CD4-positive, alpha-beta T cell treated with Interleukin-10 for 1 hour (primary cell): ENCODE measurements around the gene USP35.
A peak's percentile ranks its signal among the peaks of the same experiment; 100 is the strongest.

Source experiments
- DNase-seq: peaks from one replicate; pipeline ENCODE4 v3.0.0-alpha.2; 2020

Gene USP35

DNA sequence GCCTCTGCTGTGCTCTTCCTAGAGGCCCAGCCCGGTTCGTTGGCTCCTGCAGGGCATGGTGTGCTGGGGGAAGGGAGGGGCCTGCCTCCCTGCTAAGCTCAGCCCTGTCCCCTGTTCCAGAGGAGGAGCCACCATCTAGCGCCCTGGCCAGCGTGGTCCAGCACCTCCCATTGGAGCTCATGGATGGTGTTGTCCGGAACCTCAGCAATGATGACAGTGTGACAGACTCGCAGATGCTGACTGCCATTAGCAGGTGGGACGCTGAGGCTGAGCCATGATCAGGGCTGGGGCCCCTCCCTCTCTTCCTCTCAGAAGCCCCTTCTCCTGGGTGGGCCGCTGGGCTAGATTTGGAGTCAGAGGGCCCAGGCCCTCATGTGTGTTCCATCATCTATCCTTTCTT lies 9.1 kb downstream of the USP35 start:
- DNase-seq = no peak

DNA sequence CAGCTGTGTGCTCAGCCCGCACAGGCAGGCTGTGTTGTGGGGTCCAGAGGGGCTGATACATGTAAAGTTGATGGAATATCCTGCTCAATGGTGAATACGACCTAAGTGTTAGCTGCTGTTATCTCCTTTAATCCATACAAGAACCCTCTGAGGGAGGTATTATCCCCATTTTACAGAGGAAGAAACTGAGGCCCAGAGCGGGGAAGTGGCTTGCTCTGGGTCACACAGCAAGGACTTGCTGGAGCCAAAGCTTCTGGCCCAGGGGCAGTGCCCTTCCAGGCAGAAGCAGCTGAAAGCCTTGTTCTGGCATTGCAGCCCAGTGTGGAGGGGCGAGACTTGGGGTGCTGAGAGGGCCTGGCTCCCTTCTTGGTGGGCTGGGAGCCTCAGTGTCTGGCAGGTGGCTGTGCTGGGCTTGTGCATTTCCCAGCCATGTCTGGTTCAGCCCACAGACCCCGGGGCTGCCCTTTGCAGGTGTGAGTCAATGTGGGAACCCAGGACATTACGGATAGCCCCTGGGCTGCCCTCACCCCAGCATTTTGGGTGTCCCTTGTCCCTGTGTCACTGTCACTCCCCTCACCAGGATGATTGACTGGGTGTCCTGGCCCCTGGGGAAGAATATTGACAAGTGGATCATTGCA lies 10.4 kb downstream of the USP35 start:
- DNase-seq = no peak

DNA sequence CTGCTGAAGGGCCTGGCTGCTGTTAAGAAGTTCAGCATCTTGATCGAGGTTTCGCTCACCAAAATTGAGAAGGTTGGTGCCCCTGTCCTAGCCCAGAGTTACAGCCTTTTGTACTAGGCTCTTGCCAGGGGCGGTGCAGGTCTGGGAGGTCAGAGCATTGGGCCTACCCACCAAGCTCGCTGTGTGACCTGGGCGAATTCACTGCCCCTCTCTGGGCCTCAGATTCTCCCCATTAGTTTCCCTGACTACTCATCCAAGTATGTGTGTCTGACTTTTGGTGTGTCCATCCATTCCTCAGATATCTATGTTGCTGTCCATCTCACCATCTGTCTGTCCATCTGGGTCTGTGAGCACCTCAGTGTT lies 10.9 kb downstream of the USP35 start:
- DNase-seq = no peak

DNA sequence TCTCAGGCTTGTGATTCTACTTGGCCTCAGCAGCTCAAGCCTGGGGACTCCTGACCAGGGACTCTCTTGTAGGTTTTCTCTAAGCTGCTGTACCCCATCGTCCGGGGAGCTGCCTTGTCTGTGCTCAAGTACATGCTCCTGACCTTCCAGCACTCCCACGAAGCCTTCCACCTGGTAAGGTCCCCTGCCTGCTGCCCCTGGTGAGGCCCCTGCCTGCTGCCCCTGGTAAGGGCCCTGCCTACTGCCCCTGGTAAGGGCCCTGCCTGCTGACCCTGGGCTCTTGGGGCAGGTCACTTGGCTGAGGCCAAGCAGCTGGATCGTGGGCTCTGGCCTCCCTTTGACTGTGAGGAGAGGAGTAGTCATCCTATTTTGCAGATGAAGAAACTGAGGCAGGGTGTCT lies 11.3 kb downstream of the USP35 start:
- DNase-seq = no peak

DNA sequence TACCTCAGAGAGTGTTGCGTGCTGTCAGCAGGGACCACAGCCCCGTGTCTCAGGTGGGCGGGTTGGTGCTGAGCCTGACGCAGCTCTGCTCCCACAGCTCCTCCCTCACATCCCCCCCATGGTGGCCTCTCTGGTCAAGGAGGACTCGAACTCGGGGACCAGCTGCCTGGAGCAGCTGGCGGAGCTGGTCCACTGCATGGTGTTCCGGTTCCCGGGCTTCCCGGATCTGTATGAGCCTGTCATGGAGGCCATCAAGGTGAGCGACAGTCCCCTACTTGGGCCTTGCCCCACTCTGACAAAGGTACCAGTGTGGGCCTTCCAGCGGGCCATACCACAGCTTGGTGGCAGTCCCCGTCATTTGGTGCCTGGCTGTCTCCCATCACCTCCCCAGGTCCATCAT lies 11.8 kb downstream of the USP35 start:
- DNase-seq = no peak

DNA sequence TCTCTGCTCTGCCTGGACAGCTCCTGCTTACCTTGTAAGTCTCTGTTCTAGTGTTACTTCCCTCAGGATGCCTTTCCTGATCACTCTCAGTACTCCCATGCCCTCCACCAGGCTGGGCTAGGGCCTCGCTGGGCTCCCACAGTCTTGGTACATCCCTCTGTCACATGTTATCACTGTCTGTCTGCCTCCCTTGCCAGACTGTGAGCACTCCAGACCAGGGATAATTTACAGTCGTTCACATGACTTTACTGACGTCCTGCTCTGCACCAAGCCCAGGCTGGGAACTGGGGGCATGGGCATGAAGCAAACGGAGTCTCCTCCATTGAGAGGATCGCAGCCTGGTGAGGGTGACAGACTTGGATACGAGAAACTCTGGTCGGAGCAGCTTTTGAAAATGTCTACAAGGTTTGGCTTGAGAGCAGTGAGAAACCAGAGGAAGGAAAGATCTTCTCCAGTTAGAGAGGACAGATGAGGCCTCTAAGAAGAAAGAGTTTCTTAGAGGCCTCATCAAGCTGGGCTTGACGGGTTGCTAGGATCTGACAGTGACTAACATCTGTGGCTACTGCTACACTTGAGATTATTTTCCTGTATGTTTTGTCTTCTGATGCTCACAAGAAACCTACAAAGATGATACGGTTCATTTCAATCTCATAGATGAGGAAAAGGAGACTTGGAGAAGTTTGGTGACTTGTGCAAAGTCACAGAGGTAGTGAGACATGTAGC lies 12.5 kb downstream of the USP35 start:
- no peak for DNase-seq

DNA sequence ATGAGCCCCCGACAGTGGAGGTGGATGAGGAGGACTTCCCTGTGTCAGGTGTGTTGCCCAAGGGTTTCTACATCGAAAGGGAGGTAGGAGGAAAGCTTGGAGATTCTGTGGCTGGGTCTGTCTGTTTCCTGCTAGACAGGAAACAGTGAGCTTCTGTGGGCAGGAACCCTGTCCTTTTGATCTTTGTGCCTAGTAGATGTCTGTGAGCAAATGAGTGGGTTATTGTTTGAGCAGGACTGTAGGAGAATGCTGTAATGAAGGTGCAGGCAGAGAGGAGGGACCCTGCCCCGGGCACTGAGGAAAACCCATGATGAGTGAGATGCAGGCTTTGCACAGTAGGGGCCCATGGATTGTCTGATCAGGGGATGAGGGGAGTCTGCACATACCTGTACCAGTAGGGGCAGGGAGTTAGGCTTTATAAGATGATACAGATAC lies 14.0 kb downstream of the USP35 start:
- peak; percentile 78 for DNase-seq

DNA sequence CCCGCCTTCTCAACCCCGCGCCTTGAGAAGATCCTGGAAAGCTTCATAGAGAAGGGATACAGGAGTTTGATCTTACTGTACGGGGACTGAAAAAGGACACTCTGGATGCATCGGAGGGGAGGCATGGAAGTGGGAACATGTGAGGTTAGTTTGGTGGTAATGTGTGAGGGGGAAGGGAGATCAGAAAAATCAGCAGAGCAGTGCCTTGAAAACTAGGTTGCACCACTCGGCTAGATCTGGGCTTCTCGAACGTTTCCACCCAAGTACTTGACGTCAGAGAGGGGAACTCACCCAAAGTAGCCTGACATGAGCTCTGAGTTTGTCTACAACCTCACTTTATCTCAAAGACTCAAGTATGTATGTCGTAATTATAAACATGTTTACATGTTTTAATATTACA lies 14.5 kb downstream of the USP35 start:
- DNase-seq = peak; percentile 72

DNA sequence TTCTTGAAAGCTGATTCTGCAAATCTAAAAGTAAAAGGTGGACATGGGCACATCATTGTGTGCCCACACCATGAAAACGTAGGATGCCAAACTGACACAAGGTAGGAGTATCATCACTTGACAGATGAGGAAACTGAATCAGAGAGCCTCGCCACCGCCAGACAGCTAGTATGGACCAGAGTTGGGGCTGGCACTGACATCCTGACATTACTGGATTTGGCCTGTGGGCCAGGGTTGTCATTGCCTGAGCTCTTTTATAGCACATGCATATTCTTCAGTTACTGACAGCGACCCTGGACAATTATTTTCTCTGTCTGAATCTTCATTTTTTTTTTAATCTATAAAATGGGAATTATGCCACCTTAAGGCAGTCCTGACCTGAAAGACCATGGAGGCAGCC lies 16.5 kb downstream of the USP35 start:
- DNase-seq = no peak

DNA sequence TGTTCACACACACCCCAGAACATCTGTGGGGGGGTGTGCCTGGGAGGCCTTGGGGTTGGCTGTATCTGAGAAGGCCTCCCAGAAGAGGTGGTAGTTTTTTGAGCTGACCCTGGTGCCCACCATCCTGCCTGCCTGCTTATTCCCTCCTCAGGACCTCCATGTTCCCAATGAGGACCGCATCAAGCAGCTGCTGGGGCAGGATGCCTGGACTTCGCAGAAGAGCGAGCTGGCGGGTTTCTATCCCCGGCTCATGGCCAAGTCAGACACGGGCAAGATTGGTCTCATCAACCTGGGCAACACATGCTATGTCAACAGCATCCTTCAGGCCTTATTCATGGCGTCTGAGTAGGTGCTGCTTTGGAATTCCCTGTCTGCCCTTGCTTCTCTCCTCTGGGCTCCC lies 17.0 kb downstream of the USP35 start:
- DNase-seq = no peak

DNA sequence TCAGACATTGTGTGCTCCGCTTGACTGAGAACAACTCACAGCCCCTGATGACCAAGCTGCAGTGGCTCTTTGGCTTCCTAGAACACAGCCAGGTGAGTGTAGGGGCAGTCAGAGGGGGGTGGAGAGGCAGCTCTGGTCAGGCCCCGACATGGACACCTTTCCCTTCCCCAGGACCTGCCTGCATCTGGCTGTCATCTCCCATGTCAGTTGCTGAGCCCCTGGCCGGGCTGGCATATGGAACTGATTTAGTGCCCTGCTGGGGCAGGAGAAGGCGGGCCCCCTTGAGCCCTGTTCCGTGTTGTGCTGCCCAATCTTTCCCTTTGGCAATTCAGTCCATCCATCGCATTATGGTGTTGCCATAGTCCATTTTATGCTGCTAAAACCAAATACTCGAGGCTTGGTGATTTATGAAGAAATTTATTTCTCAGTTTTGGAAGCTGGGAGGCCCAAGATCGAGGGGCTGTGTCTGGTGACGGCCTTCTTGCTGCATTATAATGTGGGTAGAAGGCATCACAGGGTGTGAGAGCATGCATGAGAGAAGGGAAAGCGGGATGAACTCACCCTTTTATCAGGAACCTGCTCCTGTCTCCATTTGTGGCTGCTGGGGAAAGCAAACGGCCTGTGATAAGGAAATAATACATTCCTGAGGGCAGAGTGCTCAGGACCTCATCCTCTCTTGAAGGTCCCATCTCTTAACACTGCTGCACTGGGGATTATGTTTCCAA lies 19.0 kb downstream of the USP35 start:
- no peak for DNase-seq

DNA sequence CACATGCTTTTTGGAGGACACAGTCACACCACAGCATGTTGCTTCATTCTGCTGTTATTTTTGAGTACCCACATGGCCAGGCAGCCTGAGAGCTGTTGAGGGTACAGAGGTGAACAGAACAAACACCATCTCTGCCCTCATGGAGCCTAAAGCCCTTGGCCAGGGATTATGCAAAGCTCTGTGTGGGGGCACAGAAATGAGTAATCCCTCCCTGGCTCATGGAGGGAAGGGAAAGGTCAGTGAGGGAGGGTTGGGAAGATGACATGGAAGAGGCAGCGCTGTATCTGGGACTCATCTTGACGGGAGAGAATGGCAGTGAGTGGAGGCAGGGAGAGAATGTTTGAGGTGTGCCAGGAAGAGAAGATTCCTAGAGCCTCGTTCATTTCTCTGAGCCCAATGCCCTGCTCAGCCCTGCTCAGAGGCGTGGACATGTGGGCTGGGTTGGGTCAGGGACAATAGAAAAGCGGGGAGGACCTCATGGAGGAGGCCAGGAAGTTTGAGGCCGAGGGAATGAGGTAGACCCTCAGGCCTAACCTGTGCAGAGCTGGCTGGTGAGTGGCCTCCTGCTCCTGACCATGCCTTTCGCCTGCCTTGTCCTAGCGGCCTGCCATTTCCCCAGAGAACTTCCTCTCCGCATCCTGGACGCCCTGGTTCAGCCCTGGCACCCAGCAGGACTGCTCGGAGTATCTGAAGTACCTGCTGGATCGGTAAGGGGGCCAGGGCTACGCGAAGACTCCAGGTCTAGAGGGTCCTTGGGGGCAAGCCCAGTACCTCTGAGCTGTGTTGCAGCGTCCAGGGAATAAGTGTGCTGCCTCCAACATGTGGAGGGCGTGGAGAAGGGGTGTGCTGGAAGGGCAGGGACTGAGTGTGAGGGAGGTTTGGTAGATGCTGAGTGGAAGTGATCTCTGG lies 19.8 kb downstream of the USP35 start:
- DNase-seq = no peak

DNA sequence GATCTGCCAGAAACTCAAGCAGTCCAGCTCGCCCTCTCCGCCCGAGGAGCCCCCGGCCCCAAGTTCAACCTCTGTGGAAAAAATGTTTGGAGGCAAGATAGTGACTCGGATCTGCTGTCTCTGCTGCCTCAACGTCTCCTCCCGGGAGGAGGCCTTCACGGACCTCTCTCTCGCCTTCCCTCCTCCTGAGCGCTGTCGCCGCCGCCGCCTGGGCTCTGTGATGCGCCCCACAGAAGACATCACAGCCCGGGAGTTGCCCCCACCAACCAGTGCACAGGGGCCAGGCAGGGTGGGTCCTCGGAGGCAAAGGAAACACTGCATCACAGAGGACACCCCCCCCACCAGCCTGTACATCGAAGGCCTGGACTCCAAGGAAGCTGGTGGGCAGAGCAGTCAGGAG lies 20.8 kb downstream of the USP35 start:
- DNase-seq = no peak

DNA sequence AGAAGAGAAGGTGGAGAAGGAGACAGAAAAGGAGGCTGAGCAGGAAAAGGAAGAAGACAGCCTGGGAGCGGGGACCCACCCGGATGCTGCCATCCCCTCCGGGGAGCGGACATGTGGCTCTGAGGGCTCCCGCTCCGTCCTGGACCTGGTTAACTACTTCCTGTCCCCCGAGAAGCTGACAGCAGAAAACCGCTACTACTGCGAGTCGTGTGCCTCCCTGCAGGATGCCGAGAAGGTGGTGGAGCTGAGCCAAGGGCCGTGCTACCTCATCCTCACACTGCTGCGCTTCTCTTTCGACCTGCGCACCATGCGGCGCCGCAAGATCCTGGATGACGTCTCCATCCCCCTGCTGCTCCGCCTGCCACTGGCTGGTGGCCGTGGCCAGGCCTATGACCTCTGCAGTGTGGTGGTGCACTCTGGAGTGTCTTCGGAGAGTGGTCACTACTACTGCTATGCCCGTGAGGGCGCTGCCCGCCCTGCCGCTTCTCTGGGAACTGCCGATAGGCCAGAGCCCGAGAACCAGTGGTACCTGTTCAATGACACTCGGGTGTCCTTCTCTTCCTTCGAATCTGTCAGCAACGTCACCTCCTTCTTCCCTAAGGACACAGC lies 21.4 kb downstream of the USP35 start:
- no peak for DNase-seq

DNA sequence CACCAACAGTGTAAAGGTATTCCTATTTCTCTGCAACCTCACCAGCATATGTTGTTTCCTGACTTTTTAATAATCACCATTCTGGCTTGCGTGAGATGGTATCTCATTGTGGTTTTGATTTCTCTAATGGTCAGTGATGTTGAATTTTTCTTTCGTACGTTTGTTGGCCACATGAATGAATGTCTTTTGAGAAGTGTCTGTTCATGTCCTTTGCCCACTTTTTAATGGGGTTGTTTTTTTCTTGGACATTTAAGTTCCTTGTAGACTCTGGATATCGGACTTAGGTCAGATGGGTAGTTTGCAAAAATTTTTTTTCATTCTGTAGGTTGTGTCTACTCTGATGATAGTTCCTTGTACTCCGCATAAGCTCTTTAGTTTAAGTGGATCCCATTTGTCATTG lies 22.8 kb downstream of the USP35 start:
- no peak for DNase-seq

DNA sequence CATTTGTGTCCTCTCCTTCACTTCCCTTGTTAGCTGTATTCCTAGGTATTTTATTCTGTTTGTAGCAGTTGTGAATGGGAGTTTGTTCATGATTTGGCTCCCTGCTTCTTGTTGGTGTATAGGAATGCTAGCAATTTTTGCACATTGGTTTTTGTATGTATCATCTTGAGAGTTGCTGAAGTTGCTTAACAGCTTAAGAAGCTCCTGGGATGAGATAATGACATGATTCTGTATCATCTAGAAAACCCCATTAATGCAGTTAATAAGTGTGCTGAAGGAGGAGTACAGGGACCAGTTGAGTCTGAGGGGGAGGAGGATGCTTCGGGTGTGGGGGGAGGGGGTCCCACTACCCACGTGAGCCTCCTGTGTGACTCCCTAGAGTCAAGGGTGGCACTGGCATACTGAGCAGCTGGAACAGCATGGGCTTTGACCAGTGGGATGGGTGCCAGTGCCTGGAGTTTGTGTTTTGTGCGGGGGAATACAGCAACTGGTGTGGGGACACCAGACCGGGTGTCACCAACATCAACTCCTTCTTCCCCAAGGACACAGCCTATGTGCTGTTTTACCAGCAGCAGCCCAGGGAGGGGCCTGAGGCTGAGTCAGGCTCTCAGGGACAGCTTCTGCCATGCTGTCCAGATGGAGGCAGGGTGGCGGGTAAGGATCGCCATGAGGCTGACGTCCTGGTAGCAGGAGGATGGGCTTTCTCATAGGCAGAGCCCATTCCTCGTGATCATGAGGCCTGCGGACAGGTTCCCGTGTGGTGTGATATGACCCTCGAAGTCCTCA lies 24.1 kb downstream of the USP35 start:
- DNase-seq = no peak

DNA sequence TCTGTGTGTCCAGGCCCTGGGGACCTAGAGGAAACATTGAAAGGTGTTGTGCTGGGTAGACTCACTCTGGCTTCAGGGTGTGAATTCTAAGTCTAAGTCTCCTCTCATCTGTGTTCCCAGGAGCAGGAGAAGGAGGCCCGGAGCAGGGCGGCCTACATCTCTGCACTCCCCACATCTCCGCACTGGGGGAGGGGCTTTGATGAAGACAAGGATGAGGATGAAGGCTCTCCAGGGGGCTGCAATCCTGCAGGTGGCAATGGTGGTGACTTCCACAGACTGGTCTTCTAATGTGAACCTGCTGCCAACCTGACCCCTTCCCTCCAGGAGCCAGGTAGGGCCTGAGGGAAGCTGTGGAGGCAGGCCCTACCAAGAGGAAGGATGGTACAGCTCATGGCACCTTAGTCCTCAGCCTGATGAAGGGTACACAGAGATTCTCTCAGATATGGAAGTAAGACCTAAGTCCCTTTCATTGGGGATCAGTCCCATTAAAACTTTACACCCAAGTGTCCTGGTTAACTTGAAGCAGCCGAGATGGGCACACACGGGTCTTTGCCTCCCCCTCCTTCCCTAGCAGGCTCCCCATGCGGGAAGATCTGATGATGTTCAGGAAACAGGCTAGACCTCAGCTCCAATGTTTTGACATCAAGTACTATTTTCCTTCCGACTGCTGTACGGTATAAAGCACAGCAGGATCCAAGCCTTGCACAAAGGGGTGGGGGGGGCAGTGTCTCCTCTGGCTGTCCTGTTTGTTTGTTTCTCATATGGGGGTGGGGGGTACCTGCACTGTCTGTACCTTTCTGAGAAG lies 25.0 kb downstream of the USP35 start:
- no peak for DNase-seq

DNA sequence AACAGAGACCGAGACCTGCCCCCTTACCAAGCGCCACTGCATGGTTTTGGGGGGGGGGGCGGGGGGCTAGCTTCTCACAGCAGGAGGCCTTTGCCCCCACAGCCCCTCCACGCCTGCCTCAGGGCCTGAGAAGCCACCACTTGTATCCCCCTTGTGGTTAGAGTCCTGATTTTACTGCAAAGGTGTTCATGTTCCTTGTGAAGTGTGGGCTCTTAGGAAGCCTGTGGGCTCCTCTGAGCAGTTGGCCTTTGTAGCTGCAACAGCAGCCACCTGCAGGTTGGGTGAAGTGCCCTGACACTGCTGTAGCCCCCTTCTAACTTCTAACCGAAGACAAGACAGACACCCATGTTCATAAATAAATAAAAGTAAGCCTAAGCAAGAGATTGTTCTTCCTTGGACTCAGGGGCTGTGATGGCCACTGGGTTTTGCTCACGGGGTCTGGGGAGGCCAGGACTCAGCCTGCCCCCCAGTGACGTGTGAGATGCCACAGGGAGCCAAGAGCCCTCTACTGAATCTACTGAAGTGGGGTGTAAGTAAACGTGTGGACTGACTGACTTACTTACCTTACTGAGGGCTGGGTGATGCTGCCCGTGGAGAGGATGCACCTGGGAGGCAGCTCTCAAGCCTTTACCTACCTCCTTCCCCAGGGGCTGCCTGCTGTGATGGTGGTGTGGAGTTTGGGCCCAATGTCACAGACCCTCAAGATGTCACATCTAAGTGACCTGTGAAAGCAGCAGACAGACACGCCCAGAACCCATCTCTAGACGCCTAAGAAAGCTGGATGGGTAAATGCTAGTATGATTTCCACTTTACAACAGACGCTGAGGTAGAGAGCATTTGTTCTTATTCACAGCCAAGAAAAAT lies 25.8 kb downstream of the USP35 start:
- DNase-seq = no peak

DNA sequence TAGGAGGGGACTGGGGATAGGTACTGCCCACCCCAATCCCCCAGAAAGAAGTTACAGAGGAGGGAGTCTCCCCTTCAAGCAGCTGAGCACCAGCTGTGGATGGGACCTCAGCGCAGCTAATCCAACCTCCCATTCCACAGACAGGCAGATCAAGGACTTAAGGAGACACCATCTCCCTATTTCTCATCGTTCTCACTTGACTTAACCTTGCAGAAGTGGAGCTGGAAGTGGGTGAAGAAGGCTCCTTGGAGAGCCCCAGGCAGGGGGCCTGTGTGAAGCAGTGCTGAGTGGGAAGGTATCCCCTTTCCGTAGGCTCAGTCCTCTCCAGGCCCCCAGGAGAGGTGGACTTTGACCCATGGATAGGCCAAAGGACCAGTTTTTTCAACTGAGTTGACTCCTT lies 27.3 kb downstream of the USP35 start:
- DNase-seq = no peak
